Ovary (tissue), 9 donors: Measurements from ENCODE around the gene NLRP3. TPM values are rescaled to one million over a fixed set of nuclear protein-coding genes. Genes with fewer than 3 reads are reported as not detected.

ENCODE experiments used
- DNase-seq, 5 donors: peaks; one replicate each; pipeline ENCODE4 v3.0.0-alpha.2; 2019 to 2020
- H3K27ac ChIP-seq, 2 donors: fragments of 200-600 bp; one replicate each; pipeline versions ENCODE4 v1.5.1 to v1.8.0; 2019 to 2022
- H3K27me3 ChIP-seq: fragments of 200-600 bp; one replicate; pipeline ENCODE4 v1.8.0; 2022
- H3K36me3 ChIP-seq: fragments of 200-600 bp; sonication (generic); one replicate; pipeline ENCODE4 v1.5.1; 2019
- H3K4me1 ChIP-seq: one replicate; pipeline ENCODE4 v1.8.1; 2013; ENCODE audit warnings: mild to moderate bottlenecking, moderate library complexity; ENCODE audit not compliant: insufficient read depth
- H3K4me3 ChIP-seq: fragments of 200-600 bp; sonication (generic); one replicate; pipeline ENCODE4 v1.5.1; 2017
- H3K9me3 ChIP-seq, 2 donors: fragments of 200-600 bp in 1 of 2; sonication (generic) in 1 of 2; one replicate each; pipeline versions ENCODE4 v1.5.1 to v1.8.1; 2013 to 2019; ENCODE audit warnings: mild to moderate bottlenecking in 1 of 2, moderate library complexity in 1 of 2
- CTCF ChIP-seq, 3 donors: fragments of 450-650 bp in 2 of 3; fragments of 200-600 bp in 1 of 3; IDR thresholded peaks; one replicate each; pipeline versions ENCODE4 v1.5.1 to v1.8.0; 2016 to 2022; ENCODE audit warnings: antibody characterized with exemption in 3 of 3, mild to moderate bottlenecking in 1 of 3
- EP300 ChIP-seq: sonication (generic); formaldehyde crosslinking; IDR thresholded peaks from one replicate; pipeline ENCODE4 v1.6.1; 2017; ENCODE audit warnings: antibody characterized with exemption
- POLR2A ChIP-seq: fragments of 450-650 bp; IDR thresholded peaks from one replicate; pipeline ENCODE4 v1.6.1; 2017; ENCODE audit warnings: antibody characterized with exemption, mild to moderate bottlenecking, moderate library complexity
- WGBS, 3 donors: extraction: QIAGEN DNeasy Blood & Tissue Kit in 1 of 3; methylation state at CpG; one replicate each; pipeline versions ENCODE4 v1.1.5 to v1.1.7; 2013 to 2017; 5-methylcytosine and 5-hydroxymethylcytosine counted together
- intact Hi-C, 4 donors: fragments of 100-400 bp; cut with DNase I; formaldehyde crosslinking; loops; one replicate each; pipeline versions ENCODE4 v1.11.0 to v1.15.1; 2022 to 2023
- polyA plus RNA-seq, 2 donors: library from polyadenylated mRNA; stranded (reverse); fragments of 200-250 nt in 1 of 2; fragments of 350-450 nt in 1 of 2; fragmentation: Illumina TruSeq in 1 of 2; extraction: RNeasy Lipid Tissue Mini Kit (QIAGEN cat#74804) in 1 of 2; gene quantifications; one replicate each; pipeline ENCODE4 v1.2.3, GENCODE V29; 2013 to 2014
- total RNA-seq, 7 donors: library from RNA; depleted of rRNA in 2 of 7; stranded (reverse); fragments of >200 nt in 2 of 7; fragmentation: NEBNext Ultra II Directional in 3 of 7; extraction: Animal tissue kit (Norgen Biotek cat#: 25700) in 3 of 7; gene quantifications; one replicate each; pipeline versions ENCODE4 v1.1.0 to v1.2.4, GENCODE V29; 2016 to 2023
- donor health status: DM: no; HTN: no; CAD: no; lungs with moderate emphysema.
- donor health status: DM: no; HTN: no; CAD: no.
- donor health status: Bipolar disorder and iron deficiency.
- donor health status: DM: yes; HTN: yes; CAD: no.
- donor health status: DM: no; HTN: no; CAD: no.
- donor health status: DM: yes; HTN: yes; CAD: no.

NLRP3 gene
- total and polyA plus RNA-seq, 9 donors, result 0.50 to 2.2 (median 1.2) TPM

GRCh38 chr1:247419336-247419735 is 3.4 kb downstream of the NLRP3 start:
- no peak for TF ChIP-seq EP300
- TF ChIP-seq POLR2A, result no peak
- TF ChIP-seq CTCF (IDR thresholded peaks at IDR 0.05), result no peak
- H3K9me3 ChIP-seq, result no peaks in the 10 kb centered on the region
- WGBS, 3 donors, result 94 to 97% (median 95%) methylated on average over 9 of the region's 9 CpGs
- H3K27me3 ChIP-seq, result no peaks in the 10 kb centered on the region
- no peak overlapping the region for H3K27ac ChIP-seq
- no peak overlapping the region for H3K4me3 ChIP-seq
- intact Hi-C loops, result no loop called here
- DNase-seq, result no peak
- H3K36me3 ChIP-seq, result no peaks in the 10 kb centered on the region
- no peaks in the 10 kb centered on the region for H3K4me1 ChIP-seq

GRCh38 chr1:247421074-247421473 is 5.1 kb downstream of the NLRP3 start:
- intact Hi-C loops, result no loop called here
- no peaks in the 10 kb centered on the region for H3K36me3 ChIP-seq
- H3K27ac ChIP-seq, result no peak overlapping the region
- no peaks in the 10 kb centered on the region for H3K4me1 ChIP-seq
- DNase-seq, result no peak
- H3K9me3 ChIP-seq, result no peaks in the 10 kb centered on the region
- TF ChIP-seq CTCF (IDR thresholded peaks at IDR 0.05), result no peak
- no peak for TF ChIP-seq POLR2A
- no peak for TF ChIP-seq EP300
- 76 to 86% (median 76%) methylated on average over 2 of the region's 2 CpGs for WGBS, 3 donors
- no peaks in the 10 kb centered on the region for H3K27me3 ChIP-seq
- H3K4me3 ChIP-seq, result no peak overlapping the region

GRCh38 chr1:247429496-247429895 is 13.5 kb downstream of the NLRP3 start:
- Histone ChIP-seq H3K4me1 (no peaks in the 10 kb centered on the region), H3K36me3 (no peaks in the 10 kb centered on the region), H3K4me3 (no peak overlapping the region), H3K9me3 (no peaks in the 10 kb centered on the region), H3K27me3 (no peaks in the 10 kb centered on the region), H3K27ac (no peak overlapping the region)
- intact Hi-C loops, result no loop called here
- no peak for DNase-seq
- WGBS, 3 donors, result 67 to 76% (median 68%) methylated on average over 6 of the region's 6 CpGs
- TF ChIP-seq POLR2A (no peak), EP300 (no peak), CTCF (IDR thresholded peaks at IDR 0.05) (no peak)

- TF ChIP-seq CTCF (IDR thresholded peaks at IDR 0.05), result no peak
- no peak for TF ChIP-seq EP300
- TF ChIP-seq POLR2A, result no peak
- no peak overlapping the region for H3K27ac ChIP-seq
Observed at GRCh38 chr1:247430434-247430833, 14.5 kb downstream of the NLRP3 start.

More at GRCh38 chr1:247430434-247430833, 14.5 kb downstream of the NLRP3 start:
- H3K9me3 ChIP-seq, result no peaks in the 10 kb centered on the region
- 76 to 91% (median 89%) methylated on average over 1 of the region's 1 CpG for WGBS, 3 donors
- H3K27me3 ChIP-seq, result no peaks in the 10 kb centered on the region
- no peaks in the 10 kb centered on the region for H3K36me3 ChIP-seq
- no peak for DNase-seq
- no peak overlapping the region for H3K4me3 ChIP-seq
- intact Hi-C loops, result no loop called here
- no peaks in the 10 kb centered on the region for H3K4me1 ChIP-seq
